Muscle of back (tissue), 11 donors: ENCODE data around the gene PCCA. TPM values are rescaled to one million over a fixed set of nuclear protein-coding genes. Genes with fewer than 3 reads are reported as not detected.
"Not testable (repeated sequence)": the region's sequence is repeated elsewhere in the genome, so short reads cannot be mapped to it uniquely, and the experiment has no call there.

Source experiments
- DNase-seq, 3 donors: peaks; one replicate each; pipeline versions ENCODE4 v3.0.0 to v3.0.0-alpha.2; 2013
- polyA plus RNA-seq, 10 donors: library from polyadenylated mRNA; unstranded; fragments of 120-200 nt; gene quantifications; one replicate each; pipeline ENCODE4 v1.2.1, GENCODE V29; 2013; ENCODE audit not compliant: insufficient read length in 10 of 10

The PCCA gene
- polyA plus RNA-seq, 10 donors, result 23.8 to 41.1 (median 30.3) TPM

DNA sequence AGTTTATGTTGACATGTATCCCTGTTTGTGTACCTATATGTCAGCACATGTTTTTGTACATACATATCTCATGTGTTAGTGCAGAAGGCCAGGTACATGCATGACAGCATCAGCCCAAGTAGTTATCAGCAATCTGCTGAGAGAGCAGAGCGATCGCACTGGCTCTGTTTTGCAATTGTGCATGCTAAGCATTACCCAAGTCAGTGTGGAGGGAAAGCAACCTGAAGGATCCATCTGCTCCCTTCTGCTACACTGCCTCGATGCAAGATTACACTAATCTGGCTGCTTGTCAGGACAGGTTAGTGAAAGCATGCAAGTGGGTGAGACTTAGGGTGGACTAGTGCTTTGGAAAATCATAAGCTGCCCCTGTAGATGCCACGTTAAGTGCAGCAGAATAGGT is 211.8 kb downstream of the PCCA start:
- DNase-seq, result no peak

DNA sequence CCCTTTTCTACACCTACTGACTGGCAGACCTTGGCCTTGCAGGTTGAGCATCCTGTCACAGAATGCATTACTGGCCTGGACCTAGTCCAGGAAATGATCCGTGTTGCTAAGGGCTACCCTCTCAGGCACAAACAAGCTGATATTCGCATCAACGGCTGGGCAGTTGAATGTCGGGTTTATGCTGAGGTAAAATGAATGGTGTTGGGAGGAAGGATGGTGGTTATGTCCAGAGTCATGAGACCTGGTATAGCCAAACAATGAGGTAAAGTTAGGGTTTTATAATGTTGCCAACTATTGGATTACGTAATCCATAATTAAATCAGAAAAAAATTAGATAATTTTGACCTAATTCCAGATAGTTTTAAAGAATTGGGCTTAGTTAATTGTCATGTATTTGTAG is 212.5 kb downstream of the PCCA start:
- peak in 2 of 3 donors; percentile 10 to 14 for DNase-seq

DNA sequence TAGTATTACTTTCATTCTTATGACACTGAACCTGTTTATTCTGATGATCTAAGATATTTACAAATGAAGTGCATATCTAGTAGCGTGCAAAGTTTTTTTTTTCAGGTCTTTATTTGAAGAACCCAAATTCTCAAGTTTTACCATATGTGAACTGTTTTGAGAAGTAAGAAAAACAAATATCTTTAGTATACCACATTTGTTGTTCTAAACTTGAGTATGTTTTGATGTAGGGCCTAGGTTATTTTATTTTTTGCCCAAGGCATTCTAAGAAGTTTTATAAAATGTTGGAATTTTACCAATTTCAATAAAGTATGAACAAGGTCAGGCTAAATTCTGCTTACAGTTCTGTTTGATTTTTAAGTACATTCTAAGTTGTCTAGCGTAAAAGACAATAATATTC is 213.5 kb downstream of the PCCA start:
- DNase-seq, result no peak

DNA sequence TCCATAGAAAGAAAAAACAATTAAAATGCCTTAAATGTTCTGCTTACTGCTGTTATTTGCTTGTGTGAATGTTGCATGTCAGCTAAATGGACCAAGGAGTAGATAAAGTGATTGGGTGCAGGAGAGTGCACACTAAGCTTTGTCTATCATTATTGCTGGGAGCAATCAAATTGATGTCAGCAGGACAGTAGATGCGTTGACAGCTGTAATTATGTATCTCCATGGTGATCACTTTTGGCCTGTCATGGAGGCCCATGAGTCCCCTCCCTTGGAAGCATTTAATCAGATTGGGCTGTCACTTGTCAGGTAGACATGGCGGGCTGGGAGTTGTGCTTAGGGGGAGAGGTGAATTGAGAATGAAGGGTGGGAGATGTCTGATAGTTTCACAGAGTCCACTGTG is 215.3 kb downstream of the PCCA start:
- no peak for DNase-seq

DNA sequence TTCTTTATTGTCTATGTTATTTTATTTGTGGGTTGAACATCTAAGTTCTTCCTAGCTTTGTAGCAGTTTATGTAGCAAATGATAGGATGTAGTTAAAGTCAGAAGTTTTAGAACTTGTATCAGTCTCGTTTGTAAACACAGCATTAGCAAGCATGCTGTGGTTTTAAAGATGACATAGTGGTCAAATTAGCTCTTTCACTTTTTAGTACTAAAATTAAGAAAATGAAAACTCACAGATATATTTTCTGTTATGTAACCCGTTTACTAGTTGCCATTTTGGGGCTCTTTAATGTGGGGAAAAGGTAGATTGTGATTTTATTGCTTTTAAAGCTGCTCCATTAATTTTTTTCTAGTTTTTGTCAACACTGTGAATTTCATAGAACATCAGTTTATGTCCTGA is 216.5 kb downstream of the PCCA start:
- no peak for DNase-seq

DNA sequence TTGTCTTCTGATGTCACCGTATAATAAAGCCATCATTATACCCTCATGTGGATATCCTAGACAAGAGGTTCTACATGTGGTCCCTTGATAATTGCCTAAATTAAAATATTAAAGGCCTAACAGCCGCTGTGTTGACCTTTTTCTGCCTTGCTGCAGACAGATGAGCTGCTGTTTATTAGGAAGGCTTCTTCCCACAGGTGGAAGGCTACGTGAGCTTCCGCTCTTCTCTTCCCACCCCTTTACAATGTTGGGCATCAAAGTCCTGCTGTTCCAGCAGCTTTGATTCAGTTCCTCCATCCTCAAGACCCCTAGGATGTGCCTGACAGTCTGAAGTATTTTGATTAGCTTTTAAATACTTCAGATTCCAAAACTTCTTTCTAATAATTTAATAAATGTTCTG is 217.1 kb downstream of the PCCA start:
- DNase-seq, result no peak

DNA sequence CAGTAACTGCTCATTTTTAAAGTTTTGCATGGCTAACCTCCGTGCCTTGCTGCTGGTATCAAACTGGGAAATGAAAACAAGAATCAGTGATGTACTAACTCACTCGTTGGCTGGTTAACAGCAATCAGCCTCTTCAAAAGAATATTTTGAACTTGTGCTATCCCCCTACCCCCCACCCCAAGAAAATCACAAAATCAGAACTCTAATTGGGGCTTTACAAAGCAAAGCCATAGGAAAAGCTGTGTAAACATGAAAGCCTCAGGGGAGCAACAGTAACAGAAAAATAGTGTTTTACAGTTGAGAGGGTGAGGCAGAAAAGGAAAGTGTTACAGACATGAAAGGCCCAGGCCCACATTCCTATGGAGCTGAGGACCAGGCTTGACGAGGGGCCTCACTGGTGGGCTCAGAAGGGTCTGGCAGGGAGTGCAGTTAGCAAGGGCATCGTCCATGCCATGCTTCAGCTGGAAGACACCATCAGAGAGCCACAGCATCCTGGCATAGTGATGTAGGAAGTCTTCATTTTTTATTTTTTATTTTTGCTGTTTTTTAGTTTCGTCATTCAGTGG is 217.6 kb downstream of the PCCA start:
- peak in 1 of 3 donors; percentile 9 for DNase-seq

DNA sequence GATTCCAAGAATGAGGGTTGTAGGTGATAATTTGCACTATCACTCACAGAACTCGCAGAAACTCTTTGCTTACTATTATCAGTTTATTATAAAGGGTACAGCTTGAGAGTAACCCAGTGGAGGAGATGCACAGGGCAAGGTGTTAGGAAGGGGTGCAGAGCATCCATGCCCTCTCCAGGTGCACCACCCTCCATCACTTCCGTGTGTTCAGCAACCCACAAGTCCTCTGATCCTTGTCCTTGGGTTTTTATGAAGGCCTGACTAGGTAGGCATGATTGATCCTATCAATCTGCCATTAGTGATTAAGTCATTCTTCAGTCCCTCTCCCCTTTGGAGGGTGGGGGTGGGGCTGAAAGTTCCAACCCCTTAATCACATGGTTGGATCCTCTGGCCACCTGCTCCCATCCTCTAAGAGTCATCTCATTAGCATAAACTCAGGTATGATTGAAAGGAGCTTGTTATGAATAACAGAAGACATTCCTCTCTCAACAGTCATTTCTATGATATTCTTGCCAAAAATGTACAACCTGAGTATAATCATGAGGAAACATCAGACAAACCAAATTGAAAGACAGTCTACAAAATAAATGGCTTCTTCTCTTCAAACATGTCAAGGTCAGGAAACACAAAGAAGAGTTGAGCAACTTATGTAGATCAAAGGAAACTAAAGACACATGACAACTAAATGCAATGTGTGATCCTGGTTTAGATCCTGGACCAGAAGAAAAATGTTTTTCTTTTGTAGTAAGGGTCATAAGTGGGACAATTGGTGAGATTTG is 225.4 kb downstream of the PCCA start:
- DNase-seq, result no peak

DNA sequence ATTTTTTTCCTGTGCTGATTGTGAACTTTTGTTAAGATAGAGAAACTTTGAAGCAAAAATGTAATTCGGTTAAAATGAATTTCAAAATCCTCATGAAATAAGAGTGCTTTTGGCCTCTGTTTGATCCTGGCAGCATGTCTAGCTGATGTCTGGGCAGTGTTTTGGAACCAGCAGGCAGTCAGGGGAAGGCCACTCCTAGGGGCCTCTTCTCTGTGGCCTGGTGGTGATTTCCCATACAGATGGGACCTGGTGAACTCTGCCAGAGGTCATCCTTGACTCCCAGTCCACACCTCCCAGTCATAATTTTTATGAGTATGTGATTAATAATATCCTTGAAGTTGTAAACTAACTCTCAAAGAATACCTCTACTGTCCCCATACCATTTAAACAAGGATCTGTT is 226.6 kb downstream of the PCCA start:
- DNase-seq, result no peak

DNA sequence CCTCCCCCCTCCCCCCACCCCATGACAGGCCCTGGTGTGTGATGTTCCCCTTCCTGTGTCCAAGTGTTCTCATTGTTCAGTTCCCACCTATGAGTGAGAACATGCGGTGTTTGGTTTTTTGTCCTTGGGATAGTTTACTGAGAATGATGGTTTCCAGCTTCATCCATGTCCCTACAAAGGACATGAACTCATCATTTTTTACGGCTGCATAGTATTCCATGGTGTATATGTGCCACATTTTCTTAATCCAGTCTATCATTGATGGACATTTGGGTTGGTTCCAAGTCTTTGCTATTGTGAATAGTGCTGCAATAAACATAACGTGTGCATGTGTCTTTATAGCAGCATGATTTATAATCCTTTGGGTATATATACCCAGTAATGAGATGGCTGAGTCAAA is 229.6 kb downstream of the PCCA start:
- not testable (repeated sequence) for DNase-seq

DNA sequence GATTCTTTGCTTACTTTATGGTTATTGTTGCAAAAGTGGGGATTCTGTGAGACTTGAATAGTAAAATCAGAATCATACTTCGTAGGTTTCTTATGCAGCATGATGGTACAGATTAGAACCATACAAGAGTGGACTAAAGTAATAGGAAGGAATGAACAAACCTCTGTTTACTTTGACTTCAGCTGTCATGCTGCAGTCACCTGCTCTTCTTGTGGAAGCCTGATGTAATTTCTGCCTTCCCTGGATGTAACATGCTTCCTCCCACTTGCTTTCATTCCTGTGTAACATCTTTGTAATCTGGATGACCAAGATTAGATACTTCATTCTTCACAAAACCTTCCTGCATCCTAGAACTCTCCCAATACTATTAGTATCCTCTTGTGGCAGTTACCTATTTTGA is 235.0 kb downstream of the PCCA start:
- no peak for DNase-seq

DNA sequence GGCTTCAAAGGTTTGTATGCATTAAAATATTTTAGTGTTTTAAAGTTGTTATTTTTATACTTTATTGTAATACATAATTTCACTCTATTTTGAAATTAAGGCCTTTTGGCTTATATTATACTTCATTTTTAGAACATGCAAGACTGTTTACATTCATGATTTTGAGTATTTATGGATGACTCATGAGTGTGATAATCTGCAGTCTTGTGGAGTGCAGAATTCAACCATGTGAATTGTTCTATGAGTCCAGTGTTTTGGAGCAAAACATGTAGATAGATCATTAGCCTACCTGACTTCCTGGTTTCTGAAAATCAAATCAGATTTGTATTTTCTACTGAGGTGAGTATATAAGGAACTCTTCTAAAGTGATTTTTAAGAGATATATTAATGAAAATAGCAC is 241.8 kb downstream of the PCCA start:
- DNase-seq, result no peak

DNA sequence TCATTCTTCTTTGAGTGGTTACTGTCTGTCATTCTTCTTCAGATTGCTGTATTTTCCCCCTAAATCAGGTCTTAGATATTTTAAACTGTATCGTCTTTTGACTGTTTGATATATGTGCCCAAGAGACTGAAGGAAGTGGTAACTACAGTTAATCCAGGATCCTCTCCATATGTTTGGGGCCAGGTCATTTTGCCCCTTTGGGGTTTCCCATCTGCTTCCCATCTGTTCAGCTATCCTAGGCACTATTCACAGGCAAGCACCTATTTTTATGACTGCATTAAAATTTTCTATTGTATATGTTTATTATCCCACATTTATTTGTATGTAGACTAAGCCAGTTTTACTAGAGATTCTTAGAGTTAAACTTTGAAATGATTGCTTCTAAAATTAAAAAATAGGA is 244.2 kb downstream of the PCCA start:
- DNase-seq, result no peak

DNA sequence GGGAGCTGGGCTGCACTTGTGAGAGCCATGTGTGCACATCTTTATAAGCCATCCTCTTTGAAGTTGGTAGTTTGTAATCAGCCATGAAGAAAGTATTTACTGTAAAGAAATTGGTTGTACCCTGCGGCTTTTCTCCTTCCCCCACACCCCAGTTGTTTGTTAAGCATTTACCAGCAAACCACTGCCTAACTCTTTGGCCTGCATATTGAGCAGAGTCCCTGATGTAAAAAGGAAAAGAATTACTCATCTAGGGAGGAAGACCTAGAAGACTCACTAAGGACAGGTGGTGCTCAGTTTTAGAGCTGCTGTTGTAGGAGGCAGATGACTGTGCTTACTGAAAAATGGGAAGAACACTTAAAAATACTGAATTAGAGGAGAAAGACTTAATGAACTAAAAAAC is 245.3 kb downstream of the PCCA start:
- DNase-seq, result no peak

DNA sequence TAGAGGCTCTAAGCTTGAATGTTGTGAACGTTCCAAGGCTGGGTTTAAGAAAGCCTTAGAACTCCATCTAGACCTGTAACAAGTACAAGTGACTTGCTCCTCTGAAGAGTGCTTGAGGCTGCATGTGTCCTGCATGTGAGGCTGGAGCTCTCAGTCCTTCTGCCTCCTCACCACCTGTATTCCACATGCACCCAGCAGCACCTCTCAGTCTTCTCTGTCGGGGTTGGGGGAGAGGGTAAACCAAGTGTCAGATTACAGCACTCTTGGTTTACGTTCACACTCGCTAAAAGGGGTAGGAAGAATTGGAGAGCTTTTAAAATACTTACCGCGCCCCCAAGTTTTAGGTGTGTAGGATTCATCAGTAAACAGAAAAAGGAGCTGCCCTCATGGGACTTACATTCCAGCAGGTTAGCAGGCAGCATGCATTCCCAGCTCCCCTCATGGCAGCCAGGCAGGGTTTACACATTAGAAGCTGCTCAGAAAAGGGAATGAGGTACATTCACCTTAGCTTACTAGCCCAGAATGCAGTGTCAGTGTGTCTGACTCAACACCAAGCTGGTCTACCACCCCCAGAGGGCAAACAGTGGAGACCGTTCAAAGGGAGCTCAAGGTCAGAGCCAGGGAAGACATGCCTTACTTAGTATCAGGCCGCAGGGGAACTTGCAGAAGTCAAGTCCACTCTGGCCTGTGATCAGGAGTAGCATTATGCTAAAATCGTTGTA is 248.1 kb downstream of the PCCA start:
- no peak for DNase-seq

DNA sequence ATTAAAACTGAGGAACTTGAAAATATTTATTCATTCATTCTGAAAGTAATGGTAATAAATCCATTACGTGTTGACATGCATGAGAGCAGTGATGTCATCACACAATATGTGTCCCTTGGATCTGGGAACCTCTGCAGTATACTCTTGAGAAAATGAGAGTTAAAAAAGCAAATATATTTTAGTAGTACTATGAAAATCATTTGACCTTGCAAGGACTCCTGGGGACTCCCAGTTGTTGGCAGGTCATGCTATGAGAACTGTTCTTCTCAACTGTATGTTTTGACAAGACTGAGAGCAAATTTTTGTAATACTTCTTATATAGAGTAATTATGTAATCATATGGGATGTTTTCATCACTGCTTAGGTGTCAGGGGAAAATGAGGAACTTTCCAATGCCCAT is 249.4 kb downstream of the PCCA start:
- no peak for DNase-seq

DNA sequence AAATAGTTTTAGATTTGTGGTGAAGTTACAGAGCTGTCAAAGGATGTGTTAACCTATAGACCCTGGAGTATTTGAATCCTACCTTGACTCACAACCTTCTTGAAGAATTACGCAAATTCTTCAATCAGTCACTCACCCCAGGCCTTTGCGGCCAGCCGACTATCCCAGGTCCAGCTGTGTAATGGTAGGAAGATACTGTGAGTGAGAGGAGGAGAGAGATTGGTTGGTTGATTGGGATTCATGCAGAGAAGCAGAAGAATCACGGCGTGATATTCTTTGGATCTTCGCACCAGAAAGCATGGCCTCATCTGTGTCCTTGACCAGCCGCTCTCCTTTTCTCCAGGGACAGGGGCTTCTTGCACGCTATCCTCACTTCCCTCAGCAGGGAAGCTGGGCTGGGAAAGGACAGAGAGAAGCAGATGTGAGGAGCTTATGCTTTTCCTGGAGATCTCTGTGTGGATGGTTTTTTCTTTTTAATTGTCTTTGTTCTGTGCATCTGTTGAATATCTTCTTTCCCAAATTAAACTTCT is 250.6 kb downstream of the PCCA start:
- DNase-seq, result no peak

DNA sequence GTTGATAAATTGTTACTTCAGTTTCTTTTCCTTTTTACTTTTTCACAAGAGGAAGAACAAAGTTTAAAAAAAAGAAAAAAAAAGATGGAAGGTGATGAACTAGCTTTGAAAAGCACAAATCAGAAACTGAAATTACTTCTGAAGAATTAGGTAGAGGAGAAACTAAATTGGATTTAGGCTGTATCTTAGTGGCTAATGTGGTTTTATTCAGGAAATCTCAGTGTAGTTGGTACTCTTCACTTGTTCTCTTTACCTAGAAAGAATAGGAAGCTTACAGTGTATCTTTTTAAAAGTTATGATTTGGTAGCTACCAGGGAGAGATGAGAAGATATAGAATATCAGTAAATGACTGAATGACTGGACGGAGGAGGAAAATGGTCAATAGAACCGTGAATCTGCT is 252.0 kb downstream of the PCCA start:
- DNase-seq, result no peak

DNA sequence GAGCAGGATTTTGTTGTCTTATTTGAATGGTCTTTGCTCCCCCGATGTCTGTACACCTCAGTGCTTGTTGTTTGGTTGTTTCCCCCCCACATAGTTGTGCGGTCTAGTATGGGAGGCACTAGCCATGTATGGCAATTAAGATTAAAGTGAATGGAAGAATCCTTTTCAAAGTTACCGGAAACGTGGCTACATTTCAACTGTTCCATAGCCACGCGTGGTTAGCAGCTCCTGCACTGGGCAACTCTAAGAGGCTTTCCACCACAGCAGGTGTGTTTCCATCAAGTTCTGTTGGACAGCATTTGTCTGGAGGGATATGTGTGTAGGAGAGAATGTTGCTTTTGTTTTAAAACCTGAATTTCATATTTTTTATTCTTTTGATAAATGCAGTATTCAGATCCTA is 252.4 kb downstream of the PCCA start:
- DNase-seq, result no peak

DNA sequence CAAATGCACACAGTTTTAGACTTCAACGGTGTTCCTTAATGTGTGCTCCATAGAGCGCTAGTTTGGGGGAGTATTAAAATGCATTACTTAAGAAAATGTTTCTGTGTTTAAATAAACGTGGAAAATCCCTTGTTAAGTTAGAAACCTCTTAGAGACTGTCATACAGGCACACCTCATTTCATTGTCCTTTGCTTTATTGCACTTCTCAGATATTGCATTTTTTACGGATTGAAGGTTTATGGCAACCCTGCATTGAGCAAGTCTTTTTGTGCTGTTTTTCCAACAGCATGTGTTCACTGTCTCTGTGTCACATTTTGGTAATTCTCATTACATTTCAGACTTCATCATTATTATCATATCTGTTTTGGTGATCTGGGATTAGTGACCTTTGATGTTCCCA is 255.7 kb downstream of the PCCA start:
- no peak for DNase-seq

DNA sequence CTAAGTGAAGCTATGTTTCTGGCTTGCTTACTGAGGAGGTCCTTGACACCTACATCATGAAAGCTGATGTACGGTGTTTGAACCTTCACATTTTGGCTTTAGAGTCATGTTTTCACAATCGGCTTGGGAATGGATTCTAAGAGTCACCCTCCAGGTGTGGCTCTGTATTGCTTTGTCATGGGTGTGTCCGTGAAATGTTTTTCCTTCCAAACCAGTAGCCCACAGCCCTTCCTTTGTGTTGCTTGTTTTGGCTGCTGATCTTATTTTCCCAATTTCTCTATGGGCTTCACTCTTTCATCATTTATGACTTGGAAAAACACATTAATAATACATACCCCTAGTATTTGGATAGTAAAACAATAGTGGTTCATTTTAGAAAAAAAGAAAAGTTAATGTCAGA is 259.1 kb downstream of the PCCA start:
- DNase-seq, result no peak

DNA sequence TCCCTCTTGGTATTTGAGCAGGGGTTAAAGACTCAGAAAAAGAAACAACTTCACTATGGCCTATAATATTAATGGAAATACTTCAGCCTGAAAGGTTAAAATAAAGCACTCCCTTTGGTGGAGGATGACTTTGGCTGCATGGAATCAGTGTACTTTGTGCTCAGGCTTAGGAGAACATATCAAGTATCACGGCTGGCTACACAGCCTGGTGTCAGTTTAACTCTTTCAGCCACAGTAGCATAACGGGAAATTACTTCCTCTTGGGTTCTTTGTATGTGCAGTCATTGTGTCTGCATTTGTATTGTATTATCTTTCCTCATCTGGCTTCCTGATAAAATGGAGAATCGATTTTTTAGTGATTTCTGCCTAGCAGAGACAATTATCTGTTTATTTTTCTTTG is 260.7 kb downstream of the PCCA start:
- no peak for DNase-seq

DNA sequence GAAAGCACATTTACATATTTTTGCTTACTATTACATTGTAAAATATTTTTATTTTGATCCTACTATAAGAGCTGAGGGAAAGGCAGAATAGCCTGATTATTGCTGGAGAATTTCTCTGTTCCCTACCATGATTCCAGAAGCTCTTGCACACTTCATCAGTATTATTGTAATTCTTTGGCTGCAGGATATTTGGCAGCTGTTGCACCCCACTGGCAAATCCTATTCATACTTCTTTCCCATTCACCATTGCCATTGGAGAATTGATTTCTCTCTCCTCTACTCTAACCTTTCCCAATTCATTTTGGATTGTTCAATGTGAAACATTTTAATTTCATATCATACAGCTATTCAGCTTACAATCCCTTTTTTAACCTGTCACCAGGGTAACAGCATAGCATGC is 261.7 kb downstream of the PCCA start:
- DNase-seq, result no peak
